WI38 (cell line): ENCODE measurements around the gene RAB40B.
"Not testable (repeated sequence)": the region's sequence is repeated elsewhere in the genome, so short reads cannot be mapped to it uniquely, and the experiment has no call there.

ENCODE experiments used
- H3K4me3 ChIP-seq: 2 replicates; pipeline ENCODE4 v1.5.1; 2011; ENCODE audit warnings: low read depth, mild to moderate bottlenecking, control low read depth, low read length
- TF ChIP-seq, protein P1 (sequence below): IDR thresholded peaks from 2 replicates; pipeline ENCODE4 v1.5.1; 2012; ENCODE audit warnings: low read depth, mild to moderate bottlenecking, control low read depth, low read length

RAB40B gene

DNA sequence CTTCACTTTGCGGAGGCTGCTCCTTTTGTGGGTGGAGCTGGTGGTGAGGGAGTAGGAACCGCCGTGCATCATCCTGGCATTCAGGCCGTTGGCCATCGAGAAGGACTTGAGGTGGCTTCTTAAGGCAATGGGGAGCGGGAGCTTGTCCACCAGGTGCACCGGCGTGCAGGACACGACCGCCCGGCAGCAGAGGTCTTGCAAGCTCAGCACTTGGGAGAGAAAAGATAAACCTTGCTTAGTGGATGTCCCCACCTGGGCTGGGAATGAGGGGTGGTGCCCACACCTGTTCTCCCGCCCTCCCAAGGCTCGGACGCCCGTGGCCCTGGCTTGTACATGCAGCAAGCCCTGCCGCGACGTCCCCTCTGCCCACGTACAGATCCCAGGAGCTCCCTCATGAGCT, 40.6 kb downstream of the RAB40B start:
- H3K4me3 ChIP-seq: no peak overlapping the region
- TF ChIP-seq, protein P1, sequence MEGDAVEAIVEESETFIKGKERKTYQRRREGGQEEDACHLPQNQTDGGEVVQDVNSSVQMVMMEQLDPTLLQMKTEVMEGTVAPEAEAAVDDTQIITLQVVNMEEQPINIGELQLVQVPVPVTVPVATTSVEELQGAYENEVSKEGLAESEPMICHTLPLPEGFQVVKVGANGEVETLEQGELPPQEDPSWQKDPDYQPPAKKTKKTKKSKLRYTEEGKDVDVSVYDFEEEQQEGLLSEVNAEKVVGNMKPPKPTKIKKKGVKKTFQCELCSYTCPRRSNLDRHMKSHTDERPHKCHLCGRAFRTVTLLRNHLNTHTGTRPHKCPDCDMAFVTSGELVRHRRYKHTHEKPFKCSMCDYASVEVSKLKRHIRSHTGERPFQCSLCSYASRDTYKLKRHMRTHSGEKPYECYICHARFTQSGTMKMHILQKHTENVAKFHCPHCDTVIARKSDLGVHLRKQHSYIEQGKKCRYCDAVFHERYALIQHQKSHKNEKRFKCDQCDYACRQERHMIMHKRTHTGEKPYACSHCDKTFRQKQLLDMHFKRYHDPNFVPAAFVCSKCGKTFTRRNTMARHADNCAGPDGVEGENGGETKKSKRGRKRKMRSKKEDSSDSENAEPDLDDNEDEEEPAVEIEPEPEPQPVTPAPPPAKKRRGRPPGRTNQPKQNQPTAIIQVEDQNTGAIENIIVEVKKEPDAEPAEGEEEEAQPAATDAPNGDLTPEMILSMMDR: no peak

DNA sequence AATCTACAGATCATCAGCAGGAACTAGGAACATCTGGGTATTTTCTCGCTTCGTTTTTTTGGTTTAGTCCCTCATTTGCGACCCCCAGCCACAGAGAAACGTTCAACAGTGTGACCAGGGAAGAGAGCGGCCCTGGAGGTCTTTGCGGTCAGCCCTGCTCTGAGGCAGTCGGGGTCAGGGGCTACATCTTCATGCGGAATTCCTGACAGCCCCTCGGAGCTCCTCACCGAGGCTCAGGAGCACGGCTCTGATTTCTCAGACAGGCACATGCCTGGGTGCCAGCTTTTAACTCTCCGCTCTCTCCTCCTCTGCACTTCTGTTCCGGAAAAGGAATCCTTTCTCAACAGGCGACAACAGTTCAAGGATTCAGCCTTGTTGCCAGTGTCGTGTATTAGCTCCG, 42.2 kb downstream of the RAB40B start:
- no peak overlapping the region for H3K4me3 ChIP-seq
- TF ChIP-seq, protein P1: no peak

DNA sequence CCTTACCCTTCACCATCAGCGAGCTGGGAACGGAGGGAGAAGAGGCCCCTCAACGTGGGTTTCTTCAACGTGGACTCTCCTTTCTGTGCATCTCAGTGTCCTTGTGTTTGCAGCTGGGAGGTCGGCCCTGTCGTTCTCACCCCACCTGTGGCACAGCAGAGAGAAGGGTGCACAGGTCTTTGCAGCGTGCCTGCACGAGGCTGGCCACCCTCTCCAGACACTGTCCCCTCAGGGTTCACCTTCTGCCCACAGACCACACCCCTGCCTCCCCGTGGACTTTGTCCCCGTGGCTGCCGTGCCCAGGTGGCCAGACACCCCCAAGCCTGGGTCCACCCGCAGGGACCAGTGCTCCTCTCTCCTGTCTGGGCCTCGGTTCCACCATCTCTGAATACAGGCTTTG, 43.0 kb downstream of the RAB40B start:
- no peak overlapping the region for H3K4me3 ChIP-seq
- TF ChIP-seq, protein P1: no peak

DNA sequence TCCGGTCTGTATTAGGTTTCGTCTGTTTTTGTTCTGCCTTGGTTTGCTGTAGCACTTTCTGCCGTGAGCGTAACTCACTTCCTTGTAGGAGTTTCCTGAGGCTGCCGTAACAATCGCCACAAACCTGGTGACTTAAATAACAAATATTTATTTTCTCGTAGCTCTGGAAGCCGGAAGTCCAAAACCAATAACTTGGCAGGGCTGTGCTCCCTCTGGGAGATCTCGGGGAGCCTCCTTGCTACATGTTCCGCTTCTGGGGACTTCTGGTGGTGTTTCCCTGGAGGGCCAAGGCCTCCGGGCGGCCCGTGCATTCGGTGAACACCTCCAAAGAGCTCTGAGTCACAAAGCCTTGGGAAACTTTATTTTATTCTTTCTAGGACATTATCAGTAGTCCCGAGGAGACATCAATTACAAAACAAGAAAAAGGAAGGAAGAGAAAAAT, 43.4 kb downstream of the RAB40B start:
- TF ChIP-seq, protein P1: no peak
- H3K4me3 ChIP-seq: no peak overlapping the region

DNA sequence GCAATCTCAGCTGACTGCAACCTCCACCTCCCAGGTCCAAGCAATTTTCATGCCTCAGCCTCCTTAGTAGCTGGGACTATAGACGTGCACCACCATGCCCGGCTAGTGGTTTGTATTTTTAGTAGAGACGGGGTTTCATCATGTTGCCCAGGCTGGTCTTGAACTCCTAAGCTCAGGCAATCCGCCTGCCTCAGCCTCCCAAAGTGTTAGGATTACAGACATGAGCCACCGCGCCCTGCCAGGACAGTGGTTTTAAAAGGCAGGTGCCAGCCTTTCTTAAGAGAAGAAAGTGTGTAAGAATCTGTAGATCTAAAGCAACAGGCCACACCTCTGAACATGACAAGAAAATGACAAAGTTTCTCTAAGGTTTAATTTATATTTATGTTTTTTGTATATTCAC, 43.9 kb downstream of the RAB40B start:
- not testable (repeated sequence) for H3K4me3 ChIP-seq

DNA sequence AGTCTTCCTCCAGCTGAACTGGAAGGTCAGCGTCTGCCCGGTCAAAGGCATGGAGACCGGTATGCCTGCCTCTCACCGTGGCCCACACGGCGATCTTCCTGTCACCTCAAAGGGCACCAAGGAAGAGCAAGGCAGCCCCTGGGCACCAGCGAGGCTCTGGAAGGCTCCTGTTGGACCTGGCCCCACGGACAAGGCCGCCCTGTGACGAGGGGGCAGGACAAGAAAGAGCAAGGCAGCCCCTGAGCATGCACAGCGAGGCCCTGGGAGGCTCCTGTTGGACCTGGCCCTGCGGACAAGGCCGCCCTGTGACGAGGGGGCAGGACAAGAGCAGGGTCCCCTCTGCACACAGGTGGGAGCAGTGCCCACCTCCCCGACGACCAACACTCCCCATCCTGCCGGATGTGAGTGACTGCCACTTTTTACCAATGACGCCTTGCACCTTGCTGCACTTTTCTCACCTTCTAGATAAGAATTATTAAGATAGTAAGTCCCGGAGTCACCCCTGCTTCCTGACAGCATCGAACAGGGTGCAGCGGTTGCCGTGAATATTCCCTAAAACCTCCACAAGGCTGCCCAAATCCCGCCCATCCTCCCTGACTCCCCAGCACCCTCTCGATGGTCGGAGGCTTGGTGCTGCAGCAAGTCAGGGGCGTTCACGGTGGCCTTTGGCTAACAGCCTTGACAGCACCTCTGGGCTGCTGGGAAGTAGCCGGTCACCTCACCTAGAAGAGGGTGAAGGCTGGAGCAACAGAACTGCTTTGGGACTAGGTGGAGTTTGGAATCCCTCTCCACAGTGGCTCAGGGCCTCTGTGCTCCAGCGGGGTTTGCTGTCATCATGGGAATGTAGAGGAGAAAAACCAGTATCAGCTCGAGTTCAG, 44.6 kb downstream of the RAB40B start:
- no peak overlapping the region for H3K4me3 ChIP-seq

DNA sequence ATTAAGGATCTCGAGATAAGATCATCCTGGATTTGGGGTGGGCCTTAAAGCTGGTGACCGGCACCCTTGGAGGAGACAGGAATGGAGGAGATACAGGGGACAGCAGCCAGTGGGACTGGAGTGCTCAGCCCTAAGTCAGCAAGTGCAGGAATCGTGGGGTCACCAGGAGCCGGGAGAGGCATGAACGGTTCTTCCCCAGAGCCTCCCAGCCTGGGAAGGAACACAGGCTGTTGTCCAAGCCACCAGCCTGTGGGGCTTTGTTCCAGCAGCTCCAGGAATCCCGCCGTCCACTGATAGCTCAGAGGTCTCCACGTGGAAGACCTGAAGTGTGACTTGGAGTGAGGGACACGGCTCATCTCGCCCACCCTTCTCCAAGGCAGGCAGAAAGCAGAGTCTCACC, 47.8 kb downstream of the RAB40B start:
- H3K4me3 ChIP-seq: no peak overlapping the region
- TF ChIP-seq, protein P1: no peak

More for the DNA sequence above, 44.6 kb downstream of the RAB40B start:
- TF ChIP-seq, protein P1: no peak
